GM19328 (cell line): ENCODE measurements around the gene CES2.

Experiments used
- ATAC-seq: cut with Tn5 transposase; IDR thresholded peaks from one replicate; pipeline ENCODE4 v1.9.1; 2021; ENCODE audit warnings: mild to moderate bottlenecking, moderate library complexity; ENCODE audit not compliant: unreplicated experiment

The CES2 gene

DNA sequence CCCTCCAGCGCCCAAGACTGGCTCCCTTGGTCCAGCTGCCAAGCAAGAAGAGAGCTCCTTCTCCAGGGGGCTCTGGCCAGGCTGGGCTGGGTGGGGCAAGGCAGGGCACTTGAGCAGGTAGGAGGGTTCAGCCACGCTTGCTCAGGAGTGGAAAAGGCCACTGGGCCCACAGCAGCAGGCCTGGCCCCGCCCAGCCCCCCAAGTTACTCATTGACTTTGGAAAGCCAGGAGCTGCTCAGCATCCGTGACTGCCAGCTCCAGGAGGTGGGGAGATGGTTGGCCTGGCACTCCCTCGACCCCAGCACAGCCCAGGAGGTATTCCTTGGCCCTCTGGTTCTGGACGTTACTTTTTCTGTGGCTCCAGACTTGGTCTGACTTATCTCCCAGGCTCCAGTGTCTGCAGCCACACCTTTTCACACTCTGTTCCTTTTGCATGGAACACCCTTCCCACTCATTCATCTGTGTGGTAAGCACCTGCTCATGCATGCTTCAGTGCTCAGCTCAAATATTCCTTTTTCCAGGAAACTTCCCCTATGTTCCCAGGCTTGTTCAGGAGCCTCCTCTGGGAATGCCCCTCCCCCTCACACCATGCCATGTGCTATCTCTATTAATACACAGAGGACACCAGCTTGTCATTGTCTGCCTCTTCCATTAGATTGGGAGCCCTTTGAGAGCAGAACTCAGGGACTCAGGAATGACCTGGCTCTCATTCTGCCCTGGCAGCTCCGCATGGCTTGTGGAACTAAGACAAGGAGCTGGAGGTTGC lies 16.3 kb upstream of the CES2 start, which contains the start of gene CDH16:
TSS of gene CDH16 (minus strand) at position 83 of the 766 bp plus-strand sequence. CDS start 820 bp downstream, outside the sequence.
- ATAC-seq: no peak

DNA sequence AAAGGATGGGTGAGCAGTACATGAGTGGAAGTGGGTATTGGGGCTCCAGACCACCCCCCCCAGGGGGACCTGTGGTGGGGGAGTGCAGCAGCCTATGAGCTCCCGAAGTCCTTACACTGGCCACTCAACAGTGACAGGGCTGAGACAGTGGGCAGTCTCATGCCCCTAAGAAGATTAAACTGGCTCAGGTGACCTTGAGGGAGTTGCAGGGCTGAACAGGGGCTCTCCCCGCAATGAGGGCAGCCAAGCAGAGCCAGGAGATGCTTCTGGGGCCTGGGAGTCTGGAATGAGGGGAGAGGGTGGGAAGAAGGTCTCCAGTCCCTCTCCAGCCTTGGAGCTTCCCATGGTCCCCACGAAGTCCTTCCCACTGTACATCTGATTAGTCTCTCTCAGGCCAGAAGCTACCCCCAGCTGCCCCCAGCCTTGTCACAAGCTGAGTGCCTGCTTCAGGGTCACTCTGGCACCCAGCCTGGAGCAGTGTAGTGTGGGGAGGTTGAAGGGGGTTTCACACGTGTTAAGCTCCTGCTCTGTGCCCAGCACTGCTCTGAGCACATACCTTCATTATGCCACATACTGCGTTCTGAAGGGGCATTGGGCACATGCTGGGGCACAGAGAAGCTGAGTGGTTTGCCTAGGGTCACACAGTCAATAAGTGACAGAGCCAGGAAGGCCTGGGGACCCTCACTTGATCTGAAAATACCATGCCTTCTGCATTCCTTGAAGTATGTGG lies 15.6 kb upstream of the CES2 start:
- no peak for ATAC-seq

GRCh38 chr16:66920299-66920590 lies 15.1 kb upstream of the CES2 start:
- no peak for ATAC-seq

DNA sequence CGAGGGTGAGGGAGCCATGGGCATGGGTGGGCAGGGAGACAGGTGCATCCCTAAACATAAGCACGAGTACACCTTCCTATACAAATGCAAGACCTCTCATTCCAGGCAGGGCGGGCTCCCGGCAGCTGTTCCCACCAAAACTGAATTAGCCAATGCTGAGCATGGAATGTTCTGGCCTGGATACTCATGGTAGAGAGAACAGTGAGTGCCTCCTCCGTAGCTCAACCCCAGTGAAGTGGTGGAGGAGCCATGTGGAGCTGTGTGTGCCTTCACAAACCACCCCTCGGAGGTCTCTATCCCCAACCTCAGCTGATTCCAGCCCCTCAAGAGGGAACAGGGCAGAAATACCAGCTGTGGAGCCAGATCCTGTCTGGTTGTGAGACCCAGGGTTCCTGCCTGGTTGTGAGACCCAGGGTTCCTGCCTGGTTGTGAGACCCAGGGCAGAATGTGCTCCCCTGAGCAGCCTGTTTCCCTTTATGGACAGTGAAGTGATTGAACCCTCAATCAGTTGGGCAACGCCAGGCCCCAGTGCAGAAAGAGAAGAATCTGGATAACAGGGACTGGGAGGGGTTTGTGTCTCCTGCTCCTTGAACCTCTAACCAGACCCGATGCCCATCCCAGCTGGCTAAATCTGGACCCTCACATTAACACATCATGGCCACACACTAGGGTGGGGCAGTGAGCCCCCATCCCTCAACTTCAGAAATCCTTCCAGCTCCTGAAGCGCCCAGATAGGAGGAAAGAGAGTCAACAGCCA lies 14.2 kb upstream of the CES2 start:
- ATAC-seq: no peak

GRCh38 chr16:66921729-66922450 lies 13.4 kb upstream of the CES2 start:
- no peak for ATAC-seq

GRCh38 chr16:66923247-66923731 lies 12.0 kb upstream of the CES2 start:
- ATAC-seq: no peak

- no peak for ATAC-seq
These were observed 11.4 kb upstream of the CES2 start for GRCh38 chr16:66923866-66924265.

- ATAC-seq: no peak
These were observed 10.6 kb upstream of the CES2 start for GRCh38 chr16:66924527-66925321.

DNA sequence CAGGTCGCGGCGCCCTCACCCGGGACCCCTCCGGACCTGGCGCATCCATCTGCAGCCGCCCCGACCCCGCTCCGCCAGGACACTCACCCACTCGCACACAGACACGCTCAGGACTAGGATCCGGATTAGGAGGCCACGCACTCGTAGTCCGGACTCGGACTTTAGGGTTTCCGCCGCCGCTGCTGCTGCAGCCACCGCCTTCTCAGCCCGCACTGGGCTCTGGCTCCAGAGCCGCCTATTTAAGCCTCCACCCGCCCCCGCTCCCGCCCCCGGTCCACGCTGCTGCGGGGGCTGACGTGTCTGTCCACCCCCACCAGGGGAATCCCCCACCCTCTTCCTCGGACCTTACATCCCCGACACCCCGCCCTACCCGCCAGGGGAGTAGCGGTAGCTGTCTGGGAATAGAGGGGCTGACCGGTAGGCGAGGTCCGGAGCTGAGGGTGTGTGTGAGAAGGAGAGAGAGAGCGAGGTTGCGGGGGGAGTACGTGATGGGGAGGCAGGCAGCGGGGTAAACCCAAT lies 9.9 kb upstream of the CES2 start, which contains the start of gene RRAD:
TSS of gene RRAD (minus strand) at position 214 of the 519 bp plus-strand sequence. CDS start 356 bp downstream, outside the sequence.
- ATAC-seq: no peak

GRCh38 chr16:66926171-66926947 lies 9.0 kb upstream of the CES2 start:
- no peak for ATAC-seq

DNA sequence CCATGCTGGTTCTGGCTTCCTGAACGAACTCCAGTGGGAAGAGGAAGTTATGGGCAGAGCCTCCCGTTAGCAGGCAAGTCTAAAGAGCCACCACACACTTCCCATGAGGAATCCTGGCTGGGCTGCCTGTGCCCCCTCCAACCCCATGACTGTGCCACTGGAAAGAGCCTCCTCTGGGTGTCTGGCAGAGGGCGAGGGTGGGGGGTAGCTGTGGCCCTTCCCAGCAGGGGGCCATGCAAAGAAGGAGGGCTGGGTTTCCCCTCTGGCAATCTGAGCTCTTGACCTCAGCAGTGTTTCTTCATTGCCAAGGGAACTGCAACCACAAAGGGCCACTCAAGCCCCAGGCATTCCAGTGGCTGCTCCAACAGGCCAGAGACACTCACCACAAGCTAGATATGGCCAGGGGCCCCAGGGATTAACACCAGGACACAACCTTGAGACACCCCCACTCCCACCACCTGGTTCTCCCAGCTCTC lies 8.3 kb upstream of the CES2 start:
- no peak for ATAC-seq

DNA sequence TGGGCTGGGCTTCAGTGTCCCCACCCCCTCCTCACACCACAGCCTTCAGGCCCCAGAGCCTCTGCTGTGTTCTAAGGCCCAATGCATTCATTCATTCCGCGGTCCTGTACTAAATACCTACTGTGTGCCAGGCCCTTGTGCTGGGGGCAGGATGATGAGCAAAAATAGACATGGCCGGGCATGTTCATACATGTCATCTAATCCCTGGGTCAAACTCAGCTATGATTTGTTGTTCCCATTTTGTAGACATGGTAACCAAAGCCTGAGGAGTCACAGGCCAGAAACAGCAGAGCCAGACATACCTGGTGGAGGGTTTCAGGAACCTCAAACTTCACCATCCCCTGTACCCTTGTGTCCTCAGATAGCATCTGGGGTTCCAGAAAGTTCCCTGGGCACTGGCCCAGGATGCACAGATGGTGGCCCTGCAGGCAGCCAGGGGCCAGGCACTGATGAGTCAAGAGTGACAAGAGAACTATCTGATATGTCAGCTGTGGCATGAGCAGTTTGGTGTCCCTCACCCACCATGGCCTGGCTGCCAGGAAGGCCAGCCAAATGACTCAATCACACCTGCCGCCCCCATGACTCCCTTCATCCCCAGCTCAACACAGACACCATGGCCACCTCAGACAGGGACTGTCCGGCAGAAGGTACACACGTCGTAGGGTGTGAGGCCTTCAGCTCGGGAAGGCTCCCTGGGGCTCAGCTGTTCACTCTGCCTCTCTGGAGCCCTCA lies 7.2 kb upstream of the CES2 start:
- no peak for ATAC-seq

GRCh38 chr16:66928702-66929388 lies 6.5 kb upstream of the CES2 start:
- no peak for ATAC-seq

DNA sequence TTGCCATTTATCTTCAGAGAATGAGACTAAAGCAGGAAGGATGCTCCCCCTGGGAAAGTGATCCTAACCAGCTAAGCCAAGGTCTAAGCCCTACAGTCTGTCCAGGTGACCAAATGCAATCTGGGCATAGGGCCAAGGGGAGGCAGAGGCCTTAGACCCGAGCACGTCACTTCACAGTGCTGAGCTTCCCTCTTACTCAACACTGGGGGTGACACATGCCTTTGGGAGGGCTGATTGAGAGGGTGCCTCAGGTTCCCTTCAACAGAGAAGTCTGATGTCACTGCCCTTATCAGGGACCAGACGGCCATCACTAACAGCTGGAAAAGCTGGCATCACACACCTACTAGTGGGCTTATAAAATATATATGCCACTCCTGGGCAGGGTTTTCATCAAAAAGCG lies 5.1 kb upstream of the CES2 start:
- ATAC-seq: no peak

GRCh38 chr16:66931665-66932064 lies 3.7 kb upstream of the CES2 start:
- ATAC-seq: no peak

- no peak for ATAC-seq
These were observed 3.2 kb upstream of the CES2 start for GRCh38 chr16:66932076-66932475.

DNA sequence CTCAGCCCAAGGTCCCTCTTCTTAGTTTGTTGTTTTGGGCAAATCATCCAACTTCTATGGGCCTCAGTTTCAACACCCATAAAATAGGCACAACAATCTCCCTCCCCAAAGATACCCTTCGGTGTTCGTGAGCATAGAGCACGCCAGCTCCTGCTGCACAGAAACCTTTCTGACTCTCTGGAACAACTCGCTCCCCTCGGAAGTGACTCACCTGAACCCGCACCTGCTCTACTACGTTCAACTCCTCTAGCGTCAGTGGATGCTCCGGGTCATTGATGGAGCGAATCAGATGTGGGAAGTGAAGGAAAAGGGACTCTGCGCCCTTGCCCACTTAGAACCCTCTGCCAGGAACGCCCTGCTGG lies 1.6 kb upstream of the CES2 start:
- ATAC-seq: no peak
